ENCODE results near the gene TNC.

DNA sequence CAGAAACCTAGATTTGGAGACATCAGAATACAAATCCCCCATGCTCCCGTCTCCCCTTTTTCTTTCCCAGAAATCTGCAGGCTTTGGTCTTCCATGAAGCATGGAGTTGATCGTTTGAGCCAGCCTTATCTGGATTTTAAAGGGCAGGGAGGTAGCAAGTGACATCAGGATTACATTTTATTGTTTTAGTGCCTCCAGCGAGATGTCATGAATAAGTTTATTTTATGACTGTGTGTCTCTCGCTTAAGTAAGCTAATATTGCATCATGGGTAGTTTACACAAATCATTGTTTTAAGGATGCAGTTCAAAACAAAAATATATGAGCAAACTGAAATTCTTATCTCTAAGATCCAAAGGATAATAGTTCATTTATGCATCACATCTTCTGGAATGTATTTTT, 136.9 kb downstream of the TNC start:
- TF ChIP-seq CTCF (IDR thresholded peaks at IDR 0.05) (no peak), POLR2A (IDR thresholded peaks at IDR 0.05) (no peak)
